OCI-LY3 (cell line): ENCODE measurements around the gene NAB1.

Source experiments
- H2AFZ ChIP-seq: fragments of 200-600, 300-600 bp; shearing (Covaris generic); 2 replicates; pipeline ENCODE4 v1.6.0; 2014; ENCODE audit warnings: antibody characterized with exemption, low read depth, low read length
- H3K27ac ChIP-seq: fragments of 200-600, 300-600 bp; sonication (generic); 2 replicates; pipeline ENCODE4 v1.5.1; 2014; ENCODE audit warnings: mild to moderate bottlenecking, low read length, moderate library complexity, mixed read lengths
- H3K27me3 ChIP-seq: fragments of 200-600, 300-600 bp; sonication (generic); 2 replicates; pipeline ENCODE4 v1.6.1; 2014; ENCODE audit warnings: low read depth, low read length, mixed read lengths
- H3K36me3 ChIP-seq: fragments of 200-600, 300-600 bp; sonication (generic); replicated peaks from 2 replicates; pipeline ENCODE3; 2014; ENCODE audit warnings: low read depth, low read length, mixed read lengths
- H3K4me1 ChIP-seq: fragments of 300-600, 200-600 bp; sonication (generic); 2 replicates; pipeline ENCODE4 v1.6.1; 2014; ENCODE audit warnings: low read length, mixed read lengths
- H3K4me2 ChIP-seq: fragments of 200-600, 300-600 bp; sonication (generic); 2 replicates; pipeline ENCODE4 v1.6.1; 2014; ENCODE audit warnings: low read length, mixed read lengths
- H3K4me3 ChIP-seq: fragments of 300-600, 200-600 bp; sonication (generic); 2 replicates; pipeline ENCODE4 v1.5.1; 2014; ENCODE audit warnings: antibody characterized with exemption, mild to moderate bottlenecking, low read length, moderate library complexity
- H3K79me2 ChIP-seq: fragments of 300-600, 200-600 bp; shearing (Covaris generic); 2 replicates; pipeline ENCODE4 v1.6.1; 2014; ENCODE audit warnings: mild to moderate bottlenecking, low read length, mixed read lengths
- H3K9ac ChIP-seq: fragments of 300-600, 200-600 bp; shearing (Covaris generic); 2 replicates; pipeline ENCODE4 v1.6.0; 2014; ENCODE audit warnings: mild to moderate bottlenecking, low read length, moderate library complexity
- H3K9me3 ChIP-seq: fragments of 200-600, 300-600 bp; shearing (Covaris generic); 2 replicates; pipeline ENCODE4 v1.6.1; 2014; ENCODE audit warnings: low read length, mixed read lengths; ENCODE audit not compliant: insufficient read depth
- H4K20me1 ChIP-seq: fragments of 200-600, 300-600 bp; sonication (generic); 2 replicates; pipeline ENCODE4 v1.6.1; 2016; ENCODE audit warnings: low read length, mixed read lengths; ENCODE audit not compliant: insufficient read depth
- CTCF ChIP-seq: fragments of 200-600, 300-600 bp; sonication (generic); IDR thresholded peaks from 2 replicates; pipeline ENCODE4 v1.5.1; 2014; ENCODE audit warnings: antibody characterized with exemption, low read length, low read depth
- EZH2phosphoT487 ChIP-seq: fragments of 200-600 bp; shearing (Covaris generic); IDR thresholded peaks from 2 replicates; pipeline ENCODE4 v1.6.1; 2018; ENCODE audit warnings: antibody characterized with exemption, mixed run types, low read depth

The NAB1 gene, protein sequence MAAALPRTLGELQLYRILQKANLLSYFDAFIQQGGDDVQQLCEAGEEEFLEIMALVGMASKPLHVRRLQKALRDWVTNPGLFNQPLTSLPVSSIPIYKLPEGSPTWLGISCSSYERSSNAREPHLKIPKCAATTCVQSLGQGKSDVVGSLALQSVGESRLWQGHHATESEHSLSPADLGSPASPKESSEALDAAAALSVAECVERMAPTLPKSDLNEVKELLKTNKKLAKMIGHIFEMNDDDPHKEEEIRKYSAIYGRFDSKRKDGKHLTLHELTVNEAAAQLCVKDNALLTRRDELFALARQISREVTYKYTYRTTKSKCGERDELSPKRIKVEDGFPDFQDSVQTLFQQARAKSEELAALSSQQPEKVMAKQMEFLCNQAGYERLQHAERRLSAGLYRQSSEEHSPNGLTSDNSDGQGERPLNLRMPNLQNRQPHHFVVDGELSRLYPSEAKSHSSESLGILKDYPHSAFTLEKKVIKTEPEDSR

DNA sequence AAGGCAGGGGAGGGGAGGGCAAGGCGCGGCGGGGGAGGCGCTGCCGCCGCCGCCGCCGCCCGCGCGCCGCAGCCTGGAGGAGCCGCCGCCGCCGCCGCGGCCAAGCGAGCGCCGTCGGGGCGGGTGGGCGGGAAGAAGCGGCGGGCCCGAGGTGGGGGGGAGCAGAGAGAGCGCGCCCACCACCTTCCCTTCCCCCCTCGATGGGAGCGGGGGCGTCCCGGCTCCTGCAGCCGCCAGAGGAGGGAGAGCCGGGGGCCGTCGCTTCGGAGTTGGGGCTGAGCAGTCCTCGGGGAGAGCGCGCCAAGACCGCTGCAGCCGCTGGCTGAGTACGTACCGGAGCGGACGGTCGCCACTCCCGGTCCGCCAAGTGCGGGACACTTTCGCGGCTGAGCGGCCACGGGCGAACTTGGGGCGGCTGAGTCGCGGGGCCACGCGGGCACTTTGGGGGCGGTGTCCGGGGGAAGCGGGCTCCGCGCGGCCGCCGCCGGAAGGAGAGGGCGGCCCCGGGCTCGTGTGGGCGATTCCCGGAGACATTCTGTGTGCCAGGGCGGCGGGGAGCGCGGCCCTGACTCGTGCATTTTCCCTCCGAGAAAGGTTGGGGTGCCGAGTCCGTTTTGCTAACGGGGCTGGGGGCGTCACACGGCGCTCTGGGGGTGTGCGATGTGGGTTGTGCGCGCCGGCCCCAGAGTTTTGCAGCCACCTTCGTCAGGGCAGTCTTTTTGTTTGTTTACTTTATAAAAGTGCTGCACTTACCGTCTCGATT lies at the start of gene NAB1:
TSS of gene NAB1 (plus strand) at position 49 of the 763 bp plus-strand sequence. CDS start 10,094 bp downstream, outside the sequence.
- H3K79me2 ChIP-seq, result peaks cover 50% of the 10 kb centered on the region
- H4K20me1 ChIP-seq, result peaks cover 28% of the 10 kb centered on the region
- peak within 1 kb of the TSS; percentile 39 for H2AFZ ChIP-seq
- peak within 1 kb of the TSS; percentile 90 for H3K4me3 ChIP-seq
- H3K4me2 ChIP-seq, result peak within 1 kb of the TSS; percentile 86
- H3K27ac ChIP-seq, result peak within 1 kb of the TSS; percentile 59
- H3K36me3 ChIP-seq, result peaks cover 12% of the 10 kb centered on the region
- peaks cover 16% of the 10 kb centered on the region for H3K4me1 ChIP-seq
- H3K9me3 ChIP-seq, result no peaks in the 10 kb centered on the region
- H3K9ac ChIP-seq, result peak within 1 kb of the TSS; percentile 77
- TF ChIP-seq CTCF (no peak), EZH2phosphoT487 (no peak)
- no peaks in the 10 kb centered on the region for H3K27me3 ChIP-seq

DNA sequence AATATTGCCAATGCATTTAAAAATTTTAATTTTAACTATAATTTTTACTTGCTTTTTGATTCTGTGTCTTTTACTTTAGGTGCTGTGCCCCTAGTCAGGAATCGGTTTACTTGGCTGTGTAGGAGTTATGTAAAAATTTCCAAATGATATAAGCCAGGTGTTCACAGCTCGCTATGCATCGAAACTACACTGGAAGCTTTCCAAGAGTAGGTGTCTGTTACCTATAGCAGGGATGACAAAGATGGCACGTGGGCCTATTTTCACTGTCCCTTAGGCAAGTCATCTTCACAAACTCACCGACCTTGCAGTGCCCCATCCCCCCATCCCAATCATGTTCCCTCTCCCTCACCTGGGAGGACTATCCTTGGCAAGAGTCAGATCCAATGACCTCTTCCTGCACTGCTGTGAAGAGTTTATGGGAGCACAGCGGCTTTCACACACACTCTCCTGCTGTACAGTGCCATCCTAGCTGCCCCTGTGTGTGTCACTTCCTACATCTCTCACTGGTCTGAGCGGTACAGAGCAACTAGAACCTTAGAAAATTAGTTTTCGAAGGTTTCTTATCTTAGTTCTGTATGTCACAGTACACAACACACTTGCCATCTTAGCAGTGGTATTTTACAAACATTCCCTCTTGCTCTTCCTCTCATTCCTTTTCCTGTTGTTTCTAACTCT lies 49.2 kb upstream of the NAB1 start:
- Histone ChIP-seq H4K20me1 (no peaks in the 10 kb centered on the region), H3K36me3 (no peaks in the 10 kb centered on the region), H3K4me1 (peaks cover 6% of the 10 kb centered on the region; the same call in 1 of the 2 replicates), H2AFZ (no peak overlapping the region), H3K79me2 (no peaks in the 10 kb centered on the region), H3K4me3 (no peak overlapping the region), H3K27me3 (peaks cover 4% of the 10 kb centered on the region; the same call in 1 of the 2 replicates), H3K27ac (no peak overlapping the region), H3K9me3 (no peaks in the 10 kb centered on the region), H3K9ac (no peak overlapping the region), H3K4me2 (no peak overlapping the region)
- TF ChIP-seq EZH2phosphoT487, result no peak
- no peak for TF ChIP-seq CTCF

DNA sequence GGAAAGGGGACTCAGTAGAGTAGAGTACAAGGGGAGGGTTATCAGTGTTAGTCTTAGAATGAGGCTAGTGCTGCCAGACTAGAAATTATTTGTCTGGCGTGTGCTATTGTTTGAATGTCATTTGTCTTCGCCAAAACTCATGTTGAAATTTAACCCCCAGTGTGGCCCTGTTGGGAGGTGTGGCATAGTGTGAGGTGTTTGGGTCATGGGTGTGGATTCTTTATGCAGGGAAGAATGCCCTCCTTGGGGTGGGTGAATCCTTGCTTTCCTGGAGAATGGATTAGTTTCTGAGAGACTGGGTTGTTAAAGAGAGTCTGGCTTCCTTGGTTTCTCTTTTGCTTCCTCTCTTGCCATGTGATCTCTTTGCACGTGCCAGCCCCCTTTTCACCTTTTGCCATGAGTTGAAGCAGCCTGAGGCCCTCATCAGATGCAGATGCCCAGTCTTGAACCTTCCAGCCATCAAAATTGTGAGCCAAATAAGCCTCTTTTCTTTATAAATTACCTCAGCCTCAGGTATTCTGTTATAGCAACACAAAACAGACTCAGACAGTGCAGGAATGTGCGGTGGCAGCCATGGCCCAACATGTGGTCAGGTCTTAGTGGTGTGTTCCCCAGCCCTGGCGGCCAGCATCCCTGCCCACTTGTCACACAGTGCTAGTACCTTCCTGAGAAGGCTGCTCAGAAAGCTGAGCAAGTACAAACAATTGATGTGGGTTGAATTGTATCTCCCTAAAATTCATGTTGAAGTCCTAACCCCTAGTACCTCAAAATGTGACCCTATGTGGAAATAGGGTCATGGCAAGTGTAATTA lies 48.4 kb upstream of the NAB1 start:
- Histone ChIP-seq H3K4me3 (no peak overlapping the region), H3K9me3 (no peaks in the 10 kb centered on the region), H3K4me2 (no peak overlapping the region), H4K20me1 (no peaks in the 10 kb centered on the region), H3K36me3 (no peaks in the 10 kb centered on the region), H2AFZ (no peak overlapping the region), H3K9ac (no peak overlapping the region), H3K79me2 (no peaks in the 10 kb centered on the region), H3K27ac (no peak overlapping the region), H3K4me1 (peaks cover 6% of the 10 kb centered on the region; the same call in 1 of the 2 replicates), H3K27me3 (peaks cover 4% of the 10 kb centered on the region; the same call in 1 of the 2 replicates)
- TF ChIP-seq CTCF, result no peak
- no peak for TF ChIP-seq EZH2phosphoT487
